GM10266 (cell line): ENCODE results near the gene B4GALNT4.
"Not testable (repeated sequence)": the region's sequence is repeated elsewhere in the genome, so short reads cannot be mapped to it uniquely, and the experiment has no call there.

ENCODE experiments used
- DNase-seq: peaks from one replicate; pipeline ENCODE4 v3.0.0; 2012; ENCODE audit errors: extremely low spot score
- TF ChIP-seq, protein P1 (sequence below): IDR thresholded peaks from 2 replicates; pipeline ENCODE4 v1.5.1; 2012; ENCODE audit warnings: mild to moderate bottlenecking, low read depth; ENCODE audit not compliant: control insufficient read depth, insufficient read depth; ENCODE audit errors: missing control alignments

The B4GALNT4 gene

DNA sequence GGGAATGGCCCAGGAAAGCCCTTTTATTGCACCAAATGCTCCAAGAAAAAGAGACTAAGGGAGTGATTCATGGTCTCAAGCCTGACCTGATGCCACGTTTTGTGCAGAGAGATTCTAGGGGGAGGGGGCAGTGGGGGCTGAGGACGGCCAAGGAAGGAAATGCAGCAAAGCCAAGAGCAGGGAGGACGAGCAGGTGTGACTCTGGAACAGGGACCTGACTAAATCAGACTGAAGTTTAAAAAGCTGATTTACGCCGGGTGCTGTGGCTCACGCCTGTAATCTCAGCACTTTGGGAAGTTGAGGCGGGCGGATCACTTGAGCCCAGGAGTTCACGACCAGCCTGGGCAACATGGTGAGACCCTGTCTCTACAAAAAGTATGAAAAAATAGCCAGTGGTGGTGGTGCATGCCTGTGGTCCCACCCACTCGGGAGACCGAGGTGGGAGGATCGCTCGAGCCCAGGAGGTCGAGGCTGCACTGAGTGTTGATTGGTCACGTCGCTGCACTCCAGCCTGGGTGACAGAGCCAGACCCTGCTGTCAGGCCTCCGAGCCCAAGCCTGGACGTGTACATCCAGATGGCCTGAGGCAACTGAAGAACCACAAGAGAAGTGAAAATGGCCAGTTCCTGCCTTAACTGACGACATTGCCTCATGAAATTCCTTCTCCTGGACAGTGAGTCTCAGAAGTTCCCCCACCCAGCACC lies 37.8 kb upstream of the B4GALNT4 start:
- no peak for DNase-seq
- TF ChIP-seq, protein P1, sequence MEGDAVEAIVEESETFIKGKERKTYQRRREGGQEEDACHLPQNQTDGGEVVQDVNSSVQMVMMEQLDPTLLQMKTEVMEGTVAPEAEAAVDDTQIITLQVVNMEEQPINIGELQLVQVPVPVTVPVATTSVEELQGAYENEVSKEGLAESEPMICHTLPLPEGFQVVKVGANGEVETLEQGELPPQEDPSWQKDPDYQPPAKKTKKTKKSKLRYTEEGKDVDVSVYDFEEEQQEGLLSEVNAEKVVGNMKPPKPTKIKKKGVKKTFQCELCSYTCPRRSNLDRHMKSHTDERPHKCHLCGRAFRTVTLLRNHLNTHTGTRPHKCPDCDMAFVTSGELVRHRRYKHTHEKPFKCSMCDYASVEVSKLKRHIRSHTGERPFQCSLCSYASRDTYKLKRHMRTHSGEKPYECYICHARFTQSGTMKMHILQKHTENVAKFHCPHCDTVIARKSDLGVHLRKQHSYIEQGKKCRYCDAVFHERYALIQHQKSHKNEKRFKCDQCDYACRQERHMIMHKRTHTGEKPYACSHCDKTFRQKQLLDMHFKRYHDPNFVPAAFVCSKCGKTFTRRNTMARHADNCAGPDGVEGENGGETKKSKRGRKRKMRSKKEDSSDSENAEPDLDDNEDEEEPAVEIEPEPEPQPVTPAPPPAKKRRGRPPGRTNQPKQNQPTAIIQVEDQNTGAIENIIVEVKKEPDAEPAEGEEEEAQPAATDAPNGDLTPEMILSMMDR, result no peak

DNA sequence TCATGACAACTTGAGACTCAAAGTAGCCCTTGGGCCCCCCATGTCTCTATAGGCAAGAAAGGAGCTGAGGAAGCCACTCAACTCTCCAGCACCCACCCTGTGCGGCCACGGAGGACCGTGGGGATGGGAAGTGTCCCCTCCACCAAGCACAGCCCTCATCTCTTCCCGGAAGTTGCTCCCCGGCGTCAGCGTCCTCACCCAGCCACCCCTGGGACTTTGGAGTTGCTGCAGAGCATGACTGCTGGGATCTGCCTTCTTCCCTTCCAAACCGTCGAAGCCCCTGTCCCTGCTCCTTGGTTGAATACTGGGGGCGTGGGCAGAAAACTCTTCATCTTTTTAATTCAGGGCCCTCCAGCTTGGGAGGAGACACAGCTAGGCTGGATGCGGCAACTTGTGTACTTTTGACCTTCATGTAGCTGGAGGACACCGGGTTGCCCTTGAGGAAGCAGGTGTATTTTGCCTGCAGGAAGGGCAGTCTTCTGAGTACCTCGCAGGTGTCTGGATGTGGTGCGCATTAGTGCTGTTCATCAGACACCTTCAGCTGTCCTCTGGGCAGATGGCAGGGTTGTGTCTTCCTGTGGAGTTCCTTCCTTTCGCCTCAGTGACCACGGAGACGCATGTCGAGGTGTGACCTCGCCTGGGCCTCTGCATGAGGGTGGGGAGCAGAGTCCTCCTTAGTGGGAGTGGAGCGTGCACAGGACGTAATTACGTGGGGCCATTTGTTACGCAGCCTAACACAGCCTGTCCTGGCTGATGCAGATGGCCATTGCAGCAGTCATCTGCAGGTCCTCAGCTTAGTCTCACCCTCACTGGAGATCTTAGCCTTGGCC lies 36.4 kb upstream of the B4GALNT4 start:
- TF ChIP-seq, protein P1, result no peak
- DNase-seq, result no peak

DNA sequence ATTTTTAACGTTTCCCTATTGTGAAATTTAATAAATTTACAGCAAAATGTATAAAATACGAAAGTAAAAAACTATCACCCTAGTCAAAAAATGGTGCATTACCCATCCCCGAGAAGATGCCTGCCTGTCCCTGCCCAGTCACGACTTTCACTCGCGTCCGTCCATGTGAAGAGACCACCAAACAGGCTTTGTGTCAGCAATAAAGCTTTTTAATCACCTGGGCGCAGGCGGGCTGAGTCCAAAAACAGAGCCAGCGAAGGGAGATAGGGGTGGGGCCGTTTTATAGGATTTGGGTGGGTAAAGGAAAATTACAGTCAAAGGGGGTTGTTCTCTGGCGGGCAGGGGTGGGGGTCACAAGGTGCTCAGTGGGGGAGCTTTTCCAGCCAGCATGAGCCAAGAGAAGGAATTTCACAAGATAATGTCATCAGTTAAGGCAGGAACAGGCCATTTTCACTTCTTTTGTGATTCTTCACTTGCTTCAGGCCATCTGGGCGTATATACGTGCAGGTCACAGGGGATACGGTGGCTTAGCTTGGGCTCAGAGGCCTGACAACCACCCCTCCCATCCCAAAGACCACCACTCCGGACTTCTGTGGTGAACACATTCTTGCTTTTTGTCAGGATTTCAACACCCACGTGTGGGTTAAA lies 35.6 kb upstream of the B4GALNT4 start:
- DNase-seq, result not testable (repeated sequence)

DNA sequence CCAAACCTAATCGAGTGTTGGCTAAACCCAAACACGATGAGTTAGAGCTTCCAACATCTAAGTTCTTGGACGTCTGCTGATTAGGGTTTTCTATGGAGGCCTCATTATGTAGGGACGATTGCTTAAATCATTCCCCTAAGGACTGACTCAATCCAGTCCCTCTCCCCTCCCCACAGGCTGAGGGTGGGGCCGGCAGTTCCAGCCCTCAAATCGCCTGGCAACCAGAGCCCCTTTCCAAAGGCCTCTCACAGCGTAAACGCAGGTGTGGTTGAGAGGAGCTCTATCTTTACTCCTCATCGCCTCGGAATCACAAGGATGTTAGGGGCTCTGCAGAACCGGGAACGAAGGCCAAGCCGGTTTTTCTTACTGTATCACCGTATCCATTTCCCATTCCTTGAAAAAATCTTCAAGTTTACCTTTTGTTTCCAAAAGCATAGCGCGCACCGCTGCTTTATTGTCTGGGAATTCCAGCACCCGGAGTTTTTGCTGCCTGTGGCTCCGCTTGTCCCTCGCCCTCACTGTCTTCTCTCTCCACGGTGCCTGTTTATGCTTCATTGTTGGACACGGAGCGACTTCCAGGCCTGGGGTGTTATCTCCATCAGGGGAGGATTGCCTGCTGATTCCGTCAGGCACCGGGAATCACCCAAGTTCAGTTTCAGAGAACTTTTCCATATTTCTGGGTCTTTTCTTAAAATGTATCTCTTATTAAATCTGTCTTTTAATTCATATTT lies 34.9 kb upstream of the B4GALNT4 start:
- DNase-seq, result no peak
- TF ChIP-seq, protein P1, result no peak

DNA sequence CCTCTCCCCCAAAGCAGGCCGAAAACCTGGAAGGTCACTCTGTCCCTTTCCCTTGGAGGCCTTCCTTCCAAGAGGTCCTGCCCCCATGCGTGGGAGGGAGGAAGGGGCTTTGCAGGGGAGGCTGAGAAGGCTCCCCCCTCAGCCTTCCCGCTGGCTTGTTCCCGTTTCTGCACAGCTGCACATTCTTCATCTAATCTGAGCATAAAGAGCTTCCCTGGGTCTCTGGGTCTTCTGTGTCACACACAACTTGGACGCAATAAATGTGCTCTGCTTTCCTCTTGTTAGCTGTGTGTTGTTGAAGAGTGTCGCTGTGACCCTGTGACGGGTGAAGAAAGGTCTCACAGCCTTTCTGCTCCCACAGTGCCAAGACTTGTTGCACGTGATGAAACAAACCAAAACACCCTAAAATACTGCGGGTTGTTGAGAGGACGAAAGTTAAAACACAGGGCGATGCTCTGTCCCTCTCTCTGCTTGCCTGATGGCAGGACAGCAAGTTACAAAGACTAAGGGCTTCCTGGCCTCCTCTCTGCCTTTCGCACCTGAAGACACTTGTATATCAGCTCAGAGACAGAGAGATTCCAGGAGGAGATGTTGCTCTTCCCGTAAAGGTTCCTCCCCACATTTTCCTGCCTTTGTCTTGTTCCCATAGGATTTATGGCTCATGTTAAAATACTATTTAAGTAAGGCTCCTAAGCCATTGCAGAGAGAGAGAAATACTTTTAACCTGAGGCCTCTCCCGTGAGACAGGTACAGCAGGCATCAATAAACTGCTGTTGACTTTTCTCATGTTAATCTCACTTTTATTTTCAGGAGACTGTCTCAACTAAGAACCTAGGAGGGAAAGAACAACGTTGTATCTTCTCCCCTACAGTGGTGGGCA lies 33.3 kb upstream of the B4GALNT4 start:
- no peak for DNase-seq

DNA sequence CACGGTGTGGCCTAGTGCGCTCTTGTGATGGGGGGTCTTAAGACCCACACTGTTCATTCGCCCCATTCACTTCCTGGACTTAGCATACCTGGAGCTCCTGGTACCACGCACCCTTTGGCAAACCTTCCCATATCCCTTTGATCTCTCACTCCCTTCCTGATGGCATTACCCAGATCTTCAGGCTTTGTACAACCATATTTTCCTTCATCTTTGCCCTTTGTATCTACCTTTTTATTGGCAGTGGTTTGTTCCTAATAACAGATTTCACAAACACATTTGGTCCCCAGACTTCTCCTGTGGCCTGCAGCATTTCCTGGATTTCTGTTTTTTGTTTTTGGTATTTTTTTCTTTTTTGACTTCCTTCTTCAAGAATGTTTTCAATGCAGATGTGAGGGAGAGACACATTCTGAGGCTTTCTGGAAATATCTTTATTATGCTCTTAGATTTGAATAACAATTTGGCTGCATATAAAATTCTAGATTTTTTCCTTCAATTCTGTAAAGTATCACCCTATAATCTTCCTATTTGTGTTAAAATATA lies 32.6 kb upstream of the B4GALNT4 start:
- TF ChIP-seq, protein P1, result no peak
- DNase-seq, result no peak

More for the DNA sequence above, 33.3 kb upstream of the B4GALNT4 start:
- TF ChIP-seq, protein P1, result no peak
